ENCODE results near the gene CRABP1. TPM values are rescaled to one million over a fixed set of nuclear protein-coding genes. Genes with fewer than 3 reads are reported as not detected.

CRABP1 gene
- total and polyA plus RNA-seq, 4 donors: 1.9 TPM; not detected in 3

- no peaks in the 10 kb centered on the region for H3K9me3 ChIP-seq (ENCODE audit: control insufficient read depth, low read length)
- intact Hi-C loops (cut with DNase I): no loop called here
- DNase-seq (peak in 1 of 2 donors; percentile 23), ATAC-seq (ENCODE audit: low FRiP score) (no peak)
- WGBS, 2 donors: 74 to 81% methylated on average over 7 of the region's 7 CpGs
- no peaks in the 10 kb centered on the region for H3K4me1 ChIP-seq (ENCODE audit: control insufficient read depth in 1 of 2, insufficient read depth in 2 of 2, low read length in 2 of 2)
- H3K36me3 ChIP-seq (ENCODE audit: control insufficient read depth in 1 of 2, insufficient read depth in 2 of 2, low read length in 1 of 2): no peaks in the 10 kb centered on the region
- H3K4me3 ChIP-seq (ENCODE audit: low read length in 2 of 2): no peak overlapping the region
- H3K27me3 ChIP-seq (ENCODE audit: control insufficient read depth in 1 of 2, insufficient read depth in 2 of 2, low read length in 1 of 2): no peaks in the 10 kb centered on the region
- no peak overlapping the region for H3K27ac ChIP-seq (ENCODE audit: low read depth in 1 of 2, low read length in 2 of 2)
Observed at GRCh38 chr15:78314181-78314581, 26.0 kb upstream of the CRABP1 start.

- Histone ChIP-seq H3K27ac (ENCODE audit: low read depth in 1 of 2, low read length in 2 of 2) (no peak overlapping the region), H3K9me3 (ENCODE audit: control insufficient read depth, low read length) (no peaks in the 10 kb centered on the region), H3K4me1 (ENCODE audit: control insufficient read depth in 1 of 2, insufficient read depth in 2 of 2, low read length in 2 of 2) (no peaks in the 10 kb centered on the region), H3K4me3 (ENCODE audit: low read length in 2 of 2) (no peak overlapping the region), H3K36me3 (ENCODE audit: control insufficient read depth in 1 of 2, insufficient read depth in 2 of 2, low read length in 1 of 2) (no peaks in the 10 kb centered on the region), H3K27me3 (ENCODE audit: control insufficient read depth in 1 of 2, insufficient read depth in 2 of 2, low read length in 1 of 2) (no peaks in the 10 kb centered on the region)
- 62 to 67% methylated on average over 7 of the region's 7 CpGs for WGBS, 2 donors
- intact Hi-C loops (cut with DNase I): no loop called here
- DNase-seq: peak in 1 of 2 donors; percentile 40
- ATAC-seq (ENCODE audit: low FRiP score): no peak
Observed at GRCh38 chr15:78315686-78316282, 24.4 kb upstream of the CRABP1 start.

- H3K36me3 ChIP-seq (ENCODE audit: control insufficient read depth in 1 of 2, insufficient read depth in 2 of 2, low read length in 1 of 2): no peaks in the 10 kb centered on the region
- H3K4me3 ChIP-seq (ENCODE audit: low read length in 2 of 2): no peak overlapping the region
- no peaks in the 10 kb centered on the region for H3K9me3 ChIP-seq (ENCODE audit: control insufficient read depth, low read length)
- no peak overlapping the region for H3K27ac ChIP-seq (ENCODE audit: low read depth in 1 of 2, low read length in 2 of 2)
- 64 to 66% methylated on average over 17 of the region's 17 CpGs for WGBS, 2 donors
- DNase-seq (peak in 1 of 2 donors; percentile 27), ATAC-seq (ENCODE audit: low FRiP score) (no peak)
- H3K27me3 ChIP-seq (ENCODE audit: control insufficient read depth in 1 of 2, insufficient read depth in 2 of 2, low read length in 1 of 2): no peaks in the 10 kb centered on the region
- no peaks in the 10 kb centered on the region for H3K4me1 ChIP-seq (ENCODE audit: control insufficient read depth in 1 of 2, insufficient read depth in 2 of 2, low read length in 2 of 2)
- intact Hi-C loops (cut with DNase I): no loop called here
Observed at GRCh38 chr15:78316283-78317083, 23.7 kb upstream of the CRABP1 start.

DNA sequence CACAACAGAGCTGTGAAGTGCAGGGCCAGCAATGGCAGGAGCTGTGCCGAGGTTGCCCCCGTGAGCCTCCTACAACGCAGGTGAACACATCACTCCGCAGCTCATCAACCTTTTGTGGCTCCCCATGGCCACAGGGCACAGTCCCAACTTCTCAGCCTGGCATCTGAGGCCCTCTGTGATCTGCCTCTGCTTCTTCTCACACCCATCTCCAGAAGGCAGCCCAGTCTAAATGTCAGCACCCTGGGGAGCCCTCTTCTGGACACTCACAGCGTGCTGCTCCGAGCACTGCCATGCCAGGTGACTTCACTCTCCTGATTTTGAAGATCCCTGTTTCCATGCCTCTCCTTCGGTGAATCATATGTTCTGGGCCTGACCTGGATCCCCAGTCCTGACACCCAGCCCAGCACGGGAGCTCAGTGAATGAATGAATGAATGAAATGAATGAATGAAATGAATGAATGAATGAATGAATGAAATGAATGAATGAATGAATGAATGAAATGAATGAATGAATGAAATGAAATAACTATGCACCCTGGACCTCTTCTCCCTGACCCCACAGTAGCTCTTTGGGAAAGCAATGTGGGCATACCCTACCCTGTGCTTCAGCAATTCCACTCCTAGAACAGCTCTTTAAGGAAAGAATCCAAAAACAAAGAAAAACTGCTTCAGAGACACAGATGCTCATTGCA is 22.9 kb upstream of the CRABP1 start:
- intact Hi-C loops (cut with DNase I): no loop called here
- Histone ChIP-seq H3K9me3 (ENCODE audit: control insufficient read depth, low read length) (no peaks in the 10 kb centered on the region), H3K27me3 (ENCODE audit: control insufficient read depth in 1 of 2, insufficient read depth in 2 of 2, low read length in 1 of 2) (no peaks in the 10 kb centered on the region), H3K27ac (ENCODE audit: low read depth in 1 of 2, low read length in 2 of 2) (no peak overlapping the region), H3K4me1 (ENCODE audit: control insufficient read depth in 1 of 2, insufficient read depth in 2 of 2, low read length in 2 of 2) (no peaks in the 10 kb centered on the region), H3K36me3 (ENCODE audit: control insufficient read depth in 1 of 2, insufficient read depth in 2 of 2, low read length in 1 of 2) (no peaks in the 10 kb centered on the region), H3K4me3 (ENCODE audit: low read length in 2 of 2) (no peak overlapping the region)
- peak in 1 of 2 donors; percentile 41 for DNase-seq
- 77 to 83% methylated on average over 8 of the region's 8 CpGs for WGBS, 2 donors
- ATAC-seq (ENCODE audit: low FRiP score): no peak

GRCh38 chr15:78319588-78319987 is 20.6 kb upstream of the CRABP1 start:
- intact Hi-C loops (cut with DNase I): no loop called here
- H3K36me3 ChIP-seq (ENCODE audit: control insufficient read depth in 1 of 2, insufficient read depth in 2 of 2, low read length in 1 of 2): no peaks in the 10 kb centered on the region
- H3K9me3 ChIP-seq (ENCODE audit: control insufficient read depth, low read length): no peaks in the 10 kb centered on the region
- no peak overlapping the region for H3K4me3 ChIP-seq (ENCODE audit: low read length in 2 of 2)
- H3K4me1 ChIP-seq (ENCODE audit: control insufficient read depth in 1 of 2, insufficient read depth in 2 of 2, low read length in 2 of 2): no peaks in the 10 kb centered on the region
- DNase-seq (peak in 1 of 2 donors; percentile 11), ATAC-seq (ENCODE audit: low FRiP score) (no peak)
- H3K27ac ChIP-seq (ENCODE audit: low read depth in 1 of 2, low read length in 2 of 2): no peak overlapping the region
- H3K27me3 ChIP-seq (ENCODE audit: control insufficient read depth in 1 of 2, insufficient read depth in 2 of 2, low read length in 1 of 2): no peaks in the 10 kb centered on the region
- WGBS, 2 donors: 67 to 72% methylated on average over 10 of the region's 10 CpGs

DNA sequence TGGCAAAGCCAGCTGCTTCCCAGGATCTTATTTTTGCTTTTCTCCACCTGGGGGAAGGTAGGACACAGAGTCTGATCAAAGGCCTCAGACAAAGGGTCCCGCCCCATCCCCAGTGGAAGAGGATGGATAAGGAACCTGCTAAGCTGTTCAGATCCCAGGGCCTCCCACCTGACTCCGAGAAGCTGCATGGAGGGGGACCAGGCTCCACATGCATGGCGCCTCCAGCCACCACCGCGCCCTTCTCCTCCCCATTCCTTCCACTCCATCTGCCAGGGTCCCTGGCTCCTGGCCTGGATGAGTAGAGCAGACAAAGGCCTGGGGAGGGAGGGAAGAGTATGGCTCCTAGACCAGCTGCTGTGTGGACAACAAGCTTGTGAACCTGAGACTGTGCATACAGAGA is 20.0 kb upstream of the CRABP1 start:
- H3K27ac ChIP-seq (ENCODE audit: low read depth in 1 of 2, low read length in 2 of 2): no peak overlapping the region

DNA sequence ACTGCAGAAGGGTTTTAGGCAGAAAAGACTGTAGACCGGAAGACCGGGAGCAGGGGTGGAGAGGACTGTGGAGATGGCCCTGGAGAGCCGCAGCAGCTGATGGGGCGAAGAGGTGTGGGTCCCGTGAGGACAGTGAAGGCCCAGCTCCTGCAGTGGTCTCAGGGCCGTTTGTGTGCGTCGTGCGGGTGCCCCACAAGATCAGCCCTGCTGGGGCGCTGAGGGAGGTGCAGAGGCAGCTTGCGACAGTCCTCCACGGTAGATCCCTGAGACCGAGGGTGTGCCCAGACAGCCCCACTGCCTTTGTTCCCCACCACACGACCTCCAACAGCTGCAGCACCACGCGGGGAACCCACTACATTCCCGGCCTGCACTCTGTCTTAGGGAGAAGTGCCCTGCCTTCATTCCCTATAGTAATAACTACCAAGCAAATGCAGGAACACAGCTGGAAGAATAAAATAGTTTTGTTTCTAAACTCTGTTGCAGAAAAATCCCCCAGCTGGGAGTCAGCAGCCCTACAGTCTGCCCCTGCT is 19.0 kb upstream of the CRABP1 start:
- intact Hi-C loops (cut with DNase I): no loop called here
- no peaks in the 10 kb centered on the region for H3K9me3 ChIP-seq (ENCODE audit: control insufficient read depth, low read length)
- 78 to 79% methylated on average over 17 of the region's 17 CpGs for WGBS, 2 donors
- DNase-seq: no peak
- no peaks in the 10 kb centered on the region for H3K4me1 ChIP-seq (ENCODE audit: control insufficient read depth in 1 of 2, insufficient read depth in 2 of 2, low read length in 2 of 2)
- no peak overlapping the region for H3K27ac ChIP-seq (ENCODE audit: low read depth in 1 of 2, low read length in 2 of 2)
- no peak for ATAC-seq (ENCODE audit: low FRiP score)
- no peaks in the 10 kb centered on the region for H3K27me3 ChIP-seq (ENCODE audit: control insufficient read depth in 1 of 2, insufficient read depth in 2 of 2, low read length in 1 of 2)
- no peaks in the 10 kb centered on the region for H3K36me3 ChIP-seq (ENCODE audit: control insufficient read depth in 1 of 2, insufficient read depth in 2 of 2, low read length in 1 of 2)
- H3K4me3 ChIP-seq (ENCODE audit: low read length in 2 of 2): no peak overlapping the region

More for the DNA sequence above, 20.0 kb upstream of the CRABP1 start:
- no peaks in the 10 kb centered on the region for H3K36me3 ChIP-seq (ENCODE audit: control insufficient read depth in 1 of 2, insufficient read depth in 2 of 2, low read length in 1 of 2)
- intact Hi-C loops (cut with DNase I): no loop called here
- H3K4me3 ChIP-seq (ENCODE audit: low read length in 2 of 2): no peak overlapping the region
- 91 to 94% methylated on average over 5 of the region's 5 CpGs for WGBS, 2 donors
- ATAC-seq (ENCODE audit: low FRiP score): no peak
- no peak for DNase-seq
- H3K9me3 ChIP-seq (ENCODE audit: control insufficient read depth, low read length): no peaks in the 10 kb centered on the region
- H3K4me1 ChIP-seq (ENCODE audit: control insufficient read depth in 1 of 2, insufficient read depth in 2 of 2, low read length in 2 of 2): no peaks in the 10 kb centered on the region
- H3K27me3 ChIP-seq (ENCODE audit: control insufficient read depth in 1 of 2, insufficient read depth in 2 of 2, low read length in 1 of 2): no peaks in the 10 kb centered on the region

DNA sequence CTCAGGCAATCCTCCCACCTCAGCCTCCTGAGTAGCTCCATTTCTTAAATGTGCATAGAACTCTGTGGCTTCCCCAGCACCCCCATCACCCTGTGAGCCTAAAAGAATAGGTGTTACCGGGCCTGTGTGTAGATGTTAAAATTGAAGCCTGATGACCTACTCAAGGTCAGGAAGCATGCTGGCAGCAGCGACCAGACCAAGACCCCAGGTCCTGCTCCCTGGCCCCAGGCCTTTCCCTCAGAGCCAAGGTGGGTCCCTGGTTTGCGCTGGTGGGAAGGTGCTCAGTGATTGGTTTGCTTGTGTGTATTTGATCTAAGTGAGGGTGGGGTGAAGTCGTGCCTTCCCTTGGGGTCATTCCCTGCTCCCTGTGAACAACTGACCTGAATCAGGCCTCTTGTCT is 18.4 kb upstream of the CRABP1 start:
- intact Hi-C loops (cut with DNase I): no loop called here
- 78 to 86% methylated on average over 4 of the region's 4 CpGs for WGBS, 2 donors
- peak in 1 of 2 donors; percentile 11 for DNase-seq

More for the DNA sequence above, 18.4 kb upstream of the CRABP1 start:
- Histone ChIP-seq H3K4me3 (ENCODE audit: low read length in 2 of 2) (no peak overlapping the region), H3K27ac (ENCODE audit: low read depth in 1 of 2, low read length in 2 of 2) (no peak overlapping the region), H3K36me3 (ENCODE audit: control insufficient read depth in 1 of 2, insufficient read depth in 2 of 2, low read length in 1 of 2) (no peaks in the 10 kb centered on the region), H3K9me3 (ENCODE audit: control insufficient read depth, low read length) (no peaks in the 10 kb centered on the region), H3K27me3 (ENCODE audit: control insufficient read depth in 1 of 2, insufficient read depth in 2 of 2, low read length in 1 of 2) (no peaks in the 10 kb centered on the region), H3K4me1 (ENCODE audit: control insufficient read depth in 1 of 2, insufficient read depth in 2 of 2, low read length in 2 of 2) (no peaks in the 10 kb centered on the region)
- no peak for ATAC-seq (ENCODE audit: low FRiP score)

Data from aorta (tissue), 5 donors.